Neuron (in vitro differentiated cells): ENCODE results near the gene MYOZ3.
A peak's percentile ranks its signal among the peaks of the same experiment; 100 is the strongest.

Source experiments
- H2AFZ ChIP-seq: one replicate; pipeline ENCODE4 v1.6.1; 2013; ENCODE audit warnings: low read depth, mild to moderate bottlenecking, inconsistent platforms, low read length, moderate library complexity
- H3K27me3 ChIP-seq: one replicate; pipeline ENCODE4 v1.6.1; 2013; ENCODE audit warnings: low read length; ENCODE audit not compliant: insufficient read depth
- H3K36me3 ChIP-seq: one replicate; pipeline ENCODE4 v1.6.1; 2013; ENCODE audit warnings: low read length; ENCODE audit not compliant: insufficient read depth
- H3K4me1 ChIP-seq: one replicate; pipeline ENCODE4 v1.6.1; 2013; ENCODE audit warnings: low read length; ENCODE audit not compliant: insufficient read depth
- H3K4me3 ChIP-seq: 2 replicates; pipeline ENCODE4 v1.5.1; 2013; ENCODE audit warnings: mild to moderate bottlenecking, low read length, moderate library complexity
- H3K9me3 ChIP-seq: one replicate; pipeline ENCODE4 v1.6.1; 2013; ENCODE audit warnings: low read length

The MYOZ3 gene

DNA sequence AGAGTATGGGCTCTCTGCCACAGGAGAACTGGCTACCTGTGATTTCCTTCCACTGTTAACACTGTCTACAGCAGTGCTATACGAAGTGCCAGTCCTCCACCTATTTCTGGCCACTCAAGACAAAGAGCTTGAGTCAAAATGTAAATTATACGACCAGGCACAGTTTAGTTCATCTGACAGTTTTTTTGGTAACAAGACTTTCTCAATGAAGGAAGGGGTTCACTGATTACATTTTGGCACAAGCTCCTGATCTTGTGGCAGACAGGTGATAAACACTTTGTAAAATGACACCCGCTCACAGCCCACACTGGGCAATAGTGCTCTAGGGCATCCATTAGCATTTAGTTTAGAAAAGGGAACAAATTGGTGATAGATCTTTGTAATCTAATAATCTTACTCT is 31.2 kb downstream of the MYOZ3 start:
- H3K27me3 ChIP-seq = no peaks in the 10 kb centered on the region
- H3K4me3 ChIP-seq = no peak overlapping the region
- H3K4me1 ChIP-seq = no peaks in the 10 kb centered on the region
- H3K36me3 ChIP-seq = peaks cover 68% of the 10 kb centered on the region
- no peak overlapping the region for H2AFZ ChIP-seq
- H3K9me3 ChIP-seq = no peaks in the 10 kb centered on the region

DNA sequence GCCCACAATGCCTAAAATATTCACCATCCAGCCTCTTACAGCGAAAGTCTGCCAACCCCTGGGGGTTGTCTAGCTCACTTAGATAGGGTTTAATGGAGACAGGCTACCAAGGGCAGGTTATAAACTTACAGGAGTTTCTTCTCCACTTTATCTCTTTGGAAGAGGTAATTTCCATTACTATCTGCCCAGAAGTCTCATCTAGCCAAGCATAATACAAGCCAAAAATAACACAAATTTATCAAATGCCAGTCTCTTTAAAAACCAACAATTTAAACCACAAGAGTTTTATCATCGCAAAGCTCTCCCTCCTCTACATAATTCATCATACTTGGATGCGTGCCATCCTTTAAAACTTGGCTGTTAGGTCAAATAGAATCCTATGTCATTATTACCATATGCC is 33.6 kb downstream of the MYOZ3 start:
- Histone ChIP-seq H3K27me3 (no peaks in the 10 kb centered on the region), H3K4me3 (no peak overlapping the region), H3K4me1 (peaks cover 4% of the 10 kb centered on the region), H2AFZ (no peak overlapping the region), H3K36me3 (peaks cover 89% of the 10 kb centered on the region), H3K9me3 (no peaks in the 10 kb centered on the region)

DNA sequence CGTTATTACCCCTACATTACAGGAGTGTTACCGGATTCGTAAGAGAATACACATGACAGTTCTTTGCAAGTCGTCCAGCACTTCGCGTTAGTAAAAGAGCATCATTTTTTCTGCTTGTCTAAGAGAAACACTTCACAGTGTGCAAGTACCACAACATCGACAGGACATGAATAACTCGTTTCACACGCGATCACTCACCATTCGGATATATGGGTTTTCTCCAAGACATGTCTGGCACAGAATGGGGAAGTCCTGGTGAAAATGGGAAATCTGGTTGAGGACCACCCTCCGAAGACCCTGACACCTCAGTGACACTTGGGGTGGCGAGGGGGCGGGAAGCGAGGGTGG is 39.2 kb downstream of the MYOZ3 start:
- Histone ChIP-seq H3K36me3 (peaks cover 40% of the 10 kb centered on the region), H3K4me1 (peaks cover 14% of the 10 kb centered on the region), H3K4me3 (peak overlapping the region; percentile 70), H2AFZ (peak overlapping the region; percentile 49), H3K27me3 (no peaks in the 10 kb centered on the region), H3K9me3 (no peaks in the 10 kb centered on the region)

DNA sequence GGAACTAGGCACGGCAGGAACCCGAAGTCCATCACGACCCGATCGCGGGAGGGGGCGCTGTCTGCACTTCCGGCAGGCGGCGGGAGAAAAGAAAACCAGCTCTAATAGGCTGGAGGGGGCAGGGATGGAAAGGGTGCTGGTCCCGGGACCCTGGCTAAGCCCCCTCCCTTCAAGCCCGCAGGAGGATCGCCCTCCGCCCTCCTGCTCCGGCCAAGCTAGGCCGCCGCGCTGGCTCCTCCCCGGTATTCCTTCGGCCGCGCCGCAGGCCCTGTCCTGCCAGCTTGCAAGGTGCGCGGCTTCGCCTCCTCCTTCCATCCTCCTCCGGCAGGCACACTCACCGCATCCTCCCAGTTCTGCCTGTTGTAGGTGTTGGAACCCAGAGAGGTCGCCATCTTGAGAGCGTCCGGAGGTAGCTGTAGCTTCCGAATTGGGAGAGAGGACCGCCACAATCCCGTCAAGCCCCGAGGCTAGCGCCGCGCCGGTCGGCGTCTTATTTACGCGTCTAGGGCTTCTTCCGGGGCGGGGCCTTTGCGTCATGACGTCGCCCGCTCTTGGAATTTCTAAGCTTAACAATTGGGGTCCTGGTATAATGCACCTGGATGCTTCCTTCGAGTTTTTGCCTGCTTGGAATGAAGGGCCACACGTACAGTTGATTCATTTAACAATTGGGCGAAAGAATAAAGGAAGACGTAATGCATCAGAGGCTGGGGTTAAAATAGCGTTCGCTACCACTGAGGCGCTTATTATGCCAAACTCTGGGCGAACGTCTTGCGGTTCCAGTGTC is 39.7 kb downstream of the MYOZ3 start, which contains the start of gene RBM22:
TSS of gene RBM22 (minus strand) at position 469 of the 784 bp plus-strand sequence. CDS start at position 392, 77 bp downstream.
- H3K9me3 ChIP-seq = no peaks in the 10 kb centered on the region
- H3K27me3 ChIP-seq = no peaks in the 10 kb centered on the region
- H3K4me3 ChIP-seq = peak within 1 kb of the TSS; percentile 70
- H3K36me3 ChIP-seq = peaks cover 35% of the 10 kb centered on the region
- H2AFZ ChIP-seq = peak within 1 kb of the TSS; percentile 49
- H3K4me1 ChIP-seq = peaks cover 14% of the 10 kb centered on the region

DNA sequence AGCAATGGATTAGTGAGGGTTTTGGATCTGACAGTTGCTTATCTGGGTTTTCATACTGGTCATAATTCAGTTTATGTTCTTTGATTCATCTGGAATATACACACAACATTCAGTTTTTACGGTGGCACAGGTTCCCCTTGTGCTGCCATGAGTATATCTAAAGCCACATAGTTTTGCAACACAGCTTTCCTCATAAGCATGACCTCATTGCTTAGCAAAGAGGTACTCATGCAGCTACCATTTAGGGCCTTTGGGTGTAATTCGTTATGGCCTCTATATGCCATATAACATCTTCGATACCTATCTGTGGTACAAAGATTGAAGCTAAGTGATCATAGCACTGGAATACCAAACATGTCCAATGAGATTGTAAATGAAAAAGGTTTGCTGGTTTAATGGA is 42.7 kb downstream of the MYOZ3 start:
- no peaks in the 10 kb centered on the region for H3K9me3 ChIP-seq
- H3K27me3 ChIP-seq = no peaks in the 10 kb centered on the region
- no peak overlapping the region for H2AFZ ChIP-seq
- peaks cover 14% of the 10 kb centered on the region for H3K4me1 ChIP-seq
- H3K4me3 ChIP-seq = no peak overlapping the region
- peaks cover 7% of the 10 kb centered on the region for H3K36me3 ChIP-seq

DNA sequence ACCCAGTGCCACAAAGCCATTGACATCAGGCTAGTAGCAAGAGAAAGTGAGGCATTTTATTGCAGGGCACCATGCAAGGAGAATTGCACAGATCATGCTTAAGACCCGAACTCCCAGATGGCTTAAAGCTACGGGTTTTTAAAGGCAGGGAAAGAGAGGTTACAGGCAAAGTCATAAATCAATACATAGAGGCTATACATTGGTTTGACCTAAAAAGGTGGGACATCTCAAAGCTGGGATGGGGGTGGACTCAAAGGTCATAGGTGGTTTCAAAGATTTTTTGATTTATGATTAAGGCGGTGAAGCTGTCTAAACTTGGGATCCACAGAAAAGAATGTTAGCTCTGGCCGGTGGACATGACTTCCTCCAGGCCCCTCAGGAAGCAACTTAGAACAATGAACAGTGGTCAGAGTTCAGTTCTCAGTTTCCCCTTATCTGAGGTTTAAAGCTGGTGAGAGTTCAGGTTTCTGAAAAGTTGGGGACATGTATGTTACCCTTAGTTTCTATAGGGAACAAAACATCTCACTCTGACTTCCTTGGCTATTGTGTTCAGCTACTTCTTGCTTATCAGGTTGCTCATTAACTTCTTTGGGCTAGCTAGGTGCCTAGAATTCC is 45.8 kb downstream of the MYOZ3 start:
- no peaks in the 10 kb centered on the region for H3K27me3 ChIP-seq
- no peak overlapping the region for H2AFZ ChIP-seq
- peaks cover 28% of the 10 kb centered on the region for H3K36me3 ChIP-seq
- H3K9me3 ChIP-seq = no peaks in the 10 kb centered on the region
- H3K4me1 ChIP-seq = no peaks in the 10 kb centered on the region
- H3K4me3 ChIP-seq = no peak overlapping the region

DNA sequence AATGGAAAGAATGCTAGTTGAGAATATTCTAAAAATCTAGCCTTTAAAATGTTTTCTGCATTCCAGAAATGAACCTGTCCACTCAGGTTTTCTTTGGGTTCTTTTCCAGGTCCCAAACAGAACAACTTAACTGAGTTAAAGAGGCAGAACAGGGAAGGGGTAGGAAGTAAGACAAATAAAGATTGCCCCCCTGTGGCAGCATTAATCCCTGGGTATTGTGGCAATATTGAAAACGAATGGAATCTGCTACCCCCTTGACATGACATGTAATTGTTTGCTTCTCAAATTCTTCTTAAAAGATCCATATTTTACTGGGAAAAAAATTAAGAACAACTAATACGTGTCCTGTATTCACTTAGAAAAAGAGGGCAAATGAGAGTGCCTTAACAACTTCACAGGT is 49.1 kb downstream of the MYOZ3 start:
- peaks cover 50% of the 10 kb centered on the region for H3K36me3 ChIP-seq
- no peaks in the 10 kb centered on the region for H3K4me1 ChIP-seq
- H3K9me3 ChIP-seq = no peaks in the 10 kb centered on the region
- H3K27me3 ChIP-seq = no peaks in the 10 kb centered on the region
- no peak overlapping the region for H2AFZ ChIP-seq
- no peak overlapping the region for H3K4me3 ChIP-seq

DNA sequence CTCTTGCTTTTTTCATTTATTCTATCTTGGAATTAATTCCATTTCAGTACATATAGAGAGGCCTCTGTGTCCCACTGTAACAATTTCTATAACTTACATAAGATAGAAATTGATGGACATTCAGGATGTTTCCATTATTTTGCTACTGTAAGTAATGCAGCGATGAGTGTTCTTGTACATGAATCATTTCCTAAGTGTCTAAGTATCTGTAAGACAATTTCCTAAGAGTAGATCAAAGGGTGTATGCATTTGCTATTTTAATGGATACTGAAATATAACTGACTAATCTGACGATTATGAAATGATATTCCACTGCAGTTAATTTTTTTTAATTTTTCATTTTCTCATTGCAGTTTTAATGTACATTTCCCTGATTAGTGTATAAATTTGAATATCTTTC is 62.8 kb downstream of the MYOZ3 start:
- H3K27me3 ChIP-seq = no peaks in the 10 kb centered on the region
- H3K36me3 ChIP-seq = peaks cover 70% of the 10 kb centered on the region
- no peaks in the 10 kb centered on the region for H3K4me1 ChIP-seq
- H3K4me3 ChIP-seq = no peak overlapping the region
- no peaks in the 10 kb centered on the region for H3K9me3 ChIP-seq
- no peak overlapping the region for H2AFZ ChIP-seq
